ENCODE measurements around the gene MARK3. TPM values are rescaled to one million over a fixed set of nuclear protein-coding genes. Genes with fewer than 3 reads are reported as not detected.
"Not testable (repeated sequence)": the region's sequence is repeated elsewhere in the genome, so short reads cannot be mapped to it uniquely, and the experiment has no call there.

The MARK3 gene
- total and polyA plus RNA-seq, 2 of the 13 experiments (the other 11 are each of a cell fraction or from before 2014, with no cell fraction given), result 47.7 to 56.6 TPM

GRCh38 chr14:103525430-103526246, 140.4 kb downstream of the MARK3 start (continued):
- TF ChIP-seq ZHX2 (IDR thresholded peaks at IDR 0.05; ENCODE audit: low read depth), result not testable (repeated sequence)
- 0 out of 2 replicates have a peak, but pooled peaks have one; percentile 57 for TF ChIP-seq ZHX2 (CRISPR knock-in tag; IDR thresholded peaks at IDR 0.05; ENCODE audit: borderline replicate concordance)
- peak; percentile 56; the same call in 1 of the 2 replicates for TF ChIP-seq PHF8 (CRISPR knock-in tag; IDR thresholded peaks at IDR 0.05)
- 0 out of 2 replicates have a peak, but pooled peaks have one; percentile 10 for TF ChIP-seq SIN3A (IDR thresholded peaks at IDR 0.05; ENCODE audit: borderline replicate concordance, low read depth, low read length)
- peak; percentile 29; the same call in 1 of the 2 replicates for TF ChIP-seq ZBTB43 (CRISPR knock-in tag; conservative IDR thresholded peaks at IDR 0.05)
- TF ChIP-seq ZNF33B (CRISPR knock-in tag; IDR thresholded peaks at IDR 0.05), result 0 out of 2 replicates have a peak, but pooled peaks have one; percentile 16
- peak; percentile 45; the same call in 1 of the 2 replicates for TF ChIP-seq ARID5B (CRISPR knock-in tag; IDR thresholded peaks at IDR 0.05)
- peak; percentile 28; the same call in 1 of the 3 replicates for TF ChIP-seq MXI1 (IDR thresholded peaks at IDR 0.05; ENCODE audit: borderline replicate concordance, low read depth, low read length)
- peak; percentile 59; the same call in 1 of the 2 replicates for TF ChIP-seq ZNF281 (CRISPR knock-in tag; IDR thresholded peaks at IDR 0.05; ENCODE audit: borderline replicate concordance)
- peak; percentile 75 for TF ChIP-seq MAX (IDR thresholded peaks at IDR 0.05)
- peak; percentile 69; the same call in 1 of the 2 replicates for TF ChIP-seq ARNTL (CRISPR knock-in tag; IDR thresholded peaks at IDR 0.05)
- 0 out of 2 replicates have a peak, but pooled peaks have one; percentile 17 for TF ChIP-seq POGZ (CRISPR knock-in tag; IDR thresholded peaks at IDR 0.05)
- peak; percentile 76 for TF ChIP-seq ZFY (CRISPR knock-in tag; IDR thresholded peaks at IDR 0.05)
